ENCODE measurements around the gene FAM131C.
"Not testable (repeated sequence)": the region's sequence is repeated elsewhere in the genome, so short reads cannot be mapped to it uniquely, and the experiment has no call there.

The FAM131C gene

GRCh38 chr1:16028237-16029002 is 45.0 kb downstream of the FAM131C start:
- no peak for DNase-seq (ENCODE audit: low spot score)
- in situ Hi-C loops (cut with MboI; ENCODE audit: low pct_unique_long_range_greater_than_20kb, low sequenced_read_pairs, unreplicated experiment): no loop called here
- TF ChIP-seq CTCF (IDR thresholded peaks at IDR 0.05; ENCODE audit: extremely low read depth, insufficient read depth, missing control alignments): no peak

DNA sequence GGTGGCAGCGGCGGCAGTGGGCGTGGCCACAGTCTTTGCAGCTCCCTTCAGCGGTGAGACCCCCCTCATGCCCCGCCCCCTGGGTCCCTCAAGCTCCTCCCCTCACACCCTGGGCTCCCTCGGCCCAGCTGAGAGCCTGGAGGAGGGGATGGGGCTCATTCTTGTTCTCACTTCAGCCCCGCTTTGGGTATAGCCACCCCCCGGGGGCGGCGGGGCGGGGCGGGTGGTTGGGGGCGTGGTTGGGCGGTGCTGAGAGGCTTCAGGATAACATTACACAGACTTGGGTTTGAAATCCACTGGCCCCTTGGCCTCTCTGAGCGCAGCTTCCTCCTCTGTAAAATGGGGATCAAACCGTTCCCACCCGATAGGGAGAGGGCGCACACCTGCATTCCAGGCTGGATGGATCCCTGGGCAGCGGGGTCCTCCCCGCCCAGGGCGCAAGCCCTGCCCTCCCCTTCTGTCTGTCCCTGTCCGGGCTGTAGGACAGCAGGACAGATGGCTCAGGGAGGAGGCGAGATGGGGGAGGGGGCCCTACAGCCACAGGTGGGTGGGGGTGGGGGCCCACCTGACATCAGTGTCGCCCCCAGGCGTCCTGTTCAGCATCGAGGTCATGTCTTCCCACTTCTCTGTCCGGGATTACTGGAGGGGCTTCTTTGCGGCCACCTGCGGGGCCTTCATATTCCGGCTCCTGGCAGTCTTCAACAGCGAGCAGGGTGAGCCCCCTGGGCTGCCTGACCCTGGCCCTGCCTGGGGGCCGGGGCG is 46.5 kb downstream of the FAM131C start:
- no peak for DNase-seq (ENCODE audit: low spot score)
- in situ Hi-C loops (cut with MboI; ENCODE audit: low pct_unique_long_range_greater_than_20kb, low sequenced_read_pairs, unreplicated experiment): no loop called here
- TF ChIP-seq CTCF (IDR thresholded peaks at IDR 0.05; ENCODE audit: extremely low read depth, insufficient read depth, missing control alignments): no peak

DNA sequence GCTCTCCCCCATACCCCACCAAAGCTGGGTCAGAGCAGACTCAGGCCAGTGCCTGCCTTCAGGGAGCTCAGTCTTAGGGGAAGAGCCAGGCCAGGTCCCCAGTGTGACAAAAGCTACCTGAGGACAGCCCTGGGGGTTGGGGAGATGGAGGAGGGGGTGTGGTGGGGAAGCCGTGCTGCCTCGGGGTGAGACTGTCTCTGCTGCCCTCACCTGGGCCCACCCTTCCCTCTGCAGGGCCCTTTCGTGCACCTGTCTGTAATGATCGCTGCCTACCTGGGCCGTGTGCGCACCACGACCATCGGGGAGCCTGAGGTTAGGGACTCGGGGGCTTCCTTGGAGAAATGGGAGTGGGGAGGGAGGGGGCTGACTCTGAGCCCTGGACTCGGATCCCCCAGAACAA is 47.1 kb downstream of the FAM131C start:
- DNase-seq (ENCODE audit: low spot score); in situ Hi-C loops (cut with MboI; ENCODE audit: low pct_unique_long_range_greater_than_20kb, low sequenced_read_pairs, unreplicated experiment): not testable (repeated sequence)

- DNase-seq (ENCODE audit: low spot score): no peak
- TF ChIP-seq CTCF (IDR thresholded peaks at IDR 0.05; ENCODE audit: extremely low read depth, insufficient read depth, missing control alignments): no peak
- in situ Hi-C loops (cut with MboI; ENCODE audit: low pct_unique_long_range_greater_than_20kb, low sequenced_read_pairs, unreplicated experiment): no loop called here
Measured at GRCh38 chr1:16023050-16023653, 50.3 kb downstream of the FAM131C start.

GRCh38 chr1:16022393-16022792 is 51.1 kb downstream of the FAM131C start:
- TF ChIP-seq CTCF (IDR thresholded peaks at IDR 0.05; ENCODE audit: extremely low read depth, insufficient read depth, missing control alignments): no peak
- DNase-seq (ENCODE audit: low spot score): no peak
- in situ Hi-C loops (cut with MboI; ENCODE audit: low pct_unique_long_range_greater_than_20kb, low sequenced_read_pairs, unreplicated experiment): no loop called here

DNA sequence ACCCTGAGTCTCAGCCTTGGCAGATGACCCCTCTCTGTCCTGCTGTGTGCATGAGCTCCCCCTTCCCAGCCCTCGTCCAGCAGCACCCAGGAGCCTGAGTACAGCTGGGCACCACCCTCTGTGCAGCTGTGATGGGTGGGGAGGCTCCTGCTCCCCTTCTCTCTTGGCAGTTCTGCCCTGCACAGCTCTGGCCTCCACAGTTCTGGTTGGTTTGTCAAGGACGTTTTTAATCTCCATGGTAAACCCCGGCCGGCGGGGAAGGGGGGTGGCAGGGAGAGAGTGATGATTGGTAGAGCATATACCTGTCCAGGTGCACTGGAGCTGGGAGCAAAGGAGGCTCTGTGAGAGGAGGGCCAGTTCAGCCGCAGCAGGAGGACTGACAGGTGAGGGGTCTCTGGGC is 51.8 kb downstream of the FAM131C start, which contains the start of gene CLCNKA:
Gene CLCNKA (plus strand): TSS at position 356 of the 400 bp plus-strand sequence. CDS start 584 bp downstream, outside the sequence.
- DNase-seq (ENCODE audit: low spot score): no peak
- no peak for TF ChIP-seq CTCF (IDR thresholded peaks at IDR 0.05; ENCODE audit: extremely low read depth, insufficient read depth, missing control alignments)
- in situ Hi-C loops (cut with MboI; ENCODE audit: low pct_unique_long_range_greater_than_20kb, low sequenced_read_pairs, unreplicated experiment): no loop called here

- in situ Hi-C loops (cut with MboI; ENCODE audit: low pct_unique_long_range_greater_than_20kb, low sequenced_read_pairs, unreplicated experiment): not testable (repeated sequence)
Measured at GRCh38 chr1:16020878-16021277, 52.6 kb downstream of the FAM131C start.

More at GRCh38 chr1:16020878-16021277, 52.6 kb downstream of the FAM131C start:
- not testable (repeated sequence) for DNase-seq (ENCODE audit: low spot score)

All from GM13977 (cell line).